NB4 (cell line): Measurements from ENCODE around the gene IFNGR2.

Experiments
- CTCF ChIP-seq: IDR thresholded peaks from one replicate; pipeline ENCODE4 v1.5.1; 2012; ENCODE audit warnings: low read depth, low read length
- POLR2A ChIP-seq: IDR thresholded peaks from 2 replicates; pipeline ENCODE4 v1.6.1; 2011; ENCODE audit warnings: mild to moderate bottlenecking; ENCODE audit not compliant: insufficient read length; ENCODE audit errors: extremely low read depth

GRCh38 chr21:33455686-33456446, 52.7 kb downstream of the IFNGR2 start:
- TF ChIP-seq CTCF (no peak), POLR2A (no peak)
